ENCODE measurements around the gene TBC1D8. TPM values are rescaled to one million over a fixed set of nuclear protein-coding genes. Genes with fewer than 3 reads are reported as not detected.

TBC1D8 gene
- total and polyA plus RNA-seq, 7 donors, result 8.7 to 163 (median 50.4) TPM

- no peak for DNase-seq
- no peak for TF ChIP-seq CTCF (IDR thresholded peaks at IDR 0.05)
- Histone ChIP-seq H3K27me3 (ENCODE audit: insufficient read depth in 3 of 3, low read length in 2 of 3) (no peaks in the 10 kb centered on the region), H3K9me3 (no peaks in the 10 kb centered on the region), H3K36me3 (ENCODE audit: insufficient read depth in 1 of 2, low read depth in 1 of 2) (no peaks in the 10 kb centered on the region), H3K4me1 (peaks cover 66% of the 10 kb centered on the region), H3K27ac (no peak overlapping the region), H3K4me3 (no peak overlapping the region)
- no peak for ATAC-seq
- 64 to 90% (median 68%) methylated on average over 2 of the region's 2 CpGs for whole genome bisulfite sequencing, 3 donors
- intact Hi-C loops (cut with DNase I), result loop anchor here in 1 of 2 donors (5.0 kb wide), 1 partner anchor 36 kb away; no protein-coding TSS in a partner anchor
Observed at GRCh38 chr2:101147971-101148370, 3.2 kb downstream of the TBC1D8 start.

- Histone ChIP-seq H3K9me3 (peaks cover 3% of the 10 kb centered on the region), H3K27ac (no peak overlapping the region), H3K36me3 (ENCODE audit: insufficient read depth in 1 of 2, low read depth in 1 of 2) (no peaks in the 10 kb centered on the region), H3K27me3 (ENCODE audit: insufficient read depth in 3 of 3, low read length in 2 of 3) (no peaks in the 10 kb centered on the region), H3K4me3 (no peak overlapping the region), H3K4me1 (peaks cover 57% of the 10 kb centered on the region)
- intact Hi-C loops (cut with DNase I), result loop anchor here in 1 of 2 donors (5.0 kb wide), 1 partner anchor 35 kb away; no protein-coding TSS in a partner anchor
- TF ChIP-seq CTCF (IDR thresholded peaks at IDR 0.05), result no peak
- WGBS, 3 donors, result 94 to 96% (median 95%) methylated on average over 11 of the region's 11 CpGs
- DNase-seq, result no peak
- no peak for ATAC-seq
Observed at GRCh38 chr2:101147062-101147461, 4.1 kb downstream of the TBC1D8 start.

GRCh38 chr2:101146535-101146934, 4.6 kb downstream of the TBC1D8 start:
- 45 to 57% (median 53%) methylated on average over 2 of the region's 2 CpGs for WGBS, 3 donors
- Histone ChIP-seq H3K27me3 (ENCODE audit: insufficient read depth in 3 of 3, low read length in 2 of 3) (no peaks in the 10 kb centered on the region), H3K9me3 (peaks cover 3% of the 10 kb centered on the region), H3K4me3 (no peak overlapping the region), H3K36me3 (ENCODE audit: insufficient read depth in 1 of 2, low read depth in 1 of 2) (no peaks in the 10 kb centered on the region), H3K4me1 (peaks cover 52% of the 10 kb centered on the region), H3K27ac (peak overlapping the region; percentile 48)
- DNase-seq (no peak), ATAC-seq (no peak)
- no peak for TF ChIP-seq CTCF (IDR thresholded peaks at IDR 0.05)
- intact Hi-C loops (cut with DNase I), result loop anchor here in 1 of 2 donors (5.0 kb wide), 1 partner anchor 34 kb away; no protein-coding TSS in a partner anchor

- intact Hi-C loops (cut with DNase I), result loop anchor here in 1 of 2 donors (5.0 kb wide), 1 partner anchor 33 kb away; no protein-coding TSS in a partner anchor
- WGBS, 3 donors, result 61 to 81% (median 66%) methylated on average over 2 of the region's 2 CpGs
- TF ChIP-seq CTCF (IDR thresholded peaks at IDR 0.05), result no peak
- Histone ChIP-seq H3K36me3 (ENCODE audit: insufficient read depth in 1 of 2, low read depth in 1 of 2) (no peaks in the 10 kb centered on the region), H3K9me3 (peaks cover 3% of the 10 kb centered on the region), H3K27ac (peak overlapping the region; percentile 48), H3K27me3 (ENCODE audit: insufficient read depth in 3 of 3, low read length in 2 of 3) (no peaks in the 10 kb centered on the region), H3K4me1 (peaks cover 63% of the 10 kb centered on the region), H3K4me3 (no peak overlapping the region)
- ATAC-seq (peak; percentile 51 to 80 (median 62)), DNase-seq (no peak)
Observed at GRCh38 chr2:101145406-101145805, 5.8 kb downstream of the TBC1D8 start.

GRCh38 chr2:101142163-101142562, 9.0 kb downstream of the TBC1D8 start:
- ATAC-seq (no peak), DNase-seq (no peak)
- TF ChIP-seq CTCF (IDR thresholded peaks at IDR 0.05), result no peak
- H3K36me3 ChIP-seq (ENCODE audit: insufficient read depth in 1 of 2, low read depth in 1 of 2), result no peaks in the 10 kb centered on the region
- H3K9me3 ChIP-seq, result peaks cover 3% of the 10 kb centered on the region
- H3K27me3 ChIP-seq (ENCODE audit: insufficient read depth in 3 of 3, low read length in 2 of 3), result peaks cover 0 to 4% (median 0%) of the 10 kb centered on the region in 3 donors
- intact Hi-C loops (cut with DNase I), result no loop called here
- no peak overlapping the region for H3K4me3 ChIP-seq
- 97 to 100% (median 100%) methylated on average over 2 of the region's 2 CpGs for WGBS, 3 donors
- H3K27ac ChIP-seq, result no peak overlapping the region
- H3K4me1 ChIP-seq, result peaks cover 45% of the 10 kb centered on the region

All from psoas muscle (tissue), 8 donors.